DOHH2 (cell line): ENCODE measurements around the gene ELOB.

Experiments
- H3F3A ChIP-seq: fragments of 200-600 bp; sonication (generic), shearing (Covaris generic); 2 replicates; pipeline ENCODE4 v1.6.0; 2016; ENCODE audit warnings: antibody characterized with exemption, mild to moderate bottlenecking; ENCODE audit not compliant: control insufficient read depth, insufficient read depth
- H3K27ac ChIP-seq: fragments of 200-600 bp; sonication (generic); 2 replicates; pipeline ENCODE4 v1.5.1; 2014; ENCODE audit warnings: low read depth, mild to moderate bottlenecking, low read length, moderate library complexity
- H3K27me3 ChIP-seq: fragments of 200-600 bp; sonication (generic); 2 replicates; pipeline ENCODE4 v1.6.1; 2014; ENCODE audit warnings: mild to moderate bottlenecking, low read length, mixed read lengths; ENCODE audit not compliant: control insufficient read depth
- H3K36me3 ChIP-seq: fragments of 200-600 bp; sonication (generic); 2 replicates; pipeline ENCODE4 v1.6.1; 2014; ENCODE audit warnings: mild to moderate bottlenecking, low read length, moderate library complexity, mixed read lengths; ENCODE audit not compliant: control insufficient read depth
- H3K4me1 ChIP-seq: fragments of 200-600 bp; sonication (generic); 2 replicates; pipeline ENCODE4 v1.6.1; 2014; ENCODE audit warnings: mild to moderate bottlenecking, low read length, mixed read lengths; ENCODE audit not compliant: control insufficient read depth
- H3K4me2 ChIP-seq: fragments of 200-600 bp; sonication (generic); 2 replicates; pipeline ENCODE4 v1.6.0; 2014; ENCODE audit warnings: mild to moderate bottlenecking, low read length, moderate library complexity
- H3K4me3 ChIP-seq: fragments of 200-600 bp; sonication (generic); 2 replicates; pipeline ENCODE4 v1.5.1; 2014; ENCODE audit warnings: mild to moderate bottlenecking, low read length, mixed read lengths
- H3K79me2 ChIP-seq: fragments of 200-600 bp; sonication (generic); 2 replicates; pipeline ENCODE4 v1.6.1; 2014; ENCODE audit warnings: mild to moderate bottlenecking, low read length, mixed read lengths; ENCODE audit not compliant: control insufficient read depth
- H3K9me2 ChIP-seq: fragments of 200-600 bp; sonication (generic); replicated peaks from 2 replicates; pipeline ENCODE4 v1.6.1; 2014; ENCODE audit warnings: mild to moderate bottlenecking, low read length, mixed read lengths; ENCODE audit not compliant: control insufficient read depth
- H3K9me3 ChIP-seq: fragments of 200-600 bp; sonication (generic); 2 replicates; pipeline ENCODE4 v1.6.1; 2014; ENCODE audit warnings: antibody characterized with exemption, low read length, mixed read lengths; ENCODE audit not compliant: control insufficient read depth, insufficient read depth
- H4K20me1 ChIP-seq: fragments of 200-600 bp; sonication (generic); 2 replicates; pipeline ENCODE4 v1.6.0; 2014; ENCODE audit warnings: low read depth, mild to moderate bottlenecking, antibody characterized with exemption, low read length, moderate library complexity; ENCODE audit not compliant: control insufficient read depth, insufficient read depth
- CTCF ChIP-seq: fragments of 200-600 bp; sonication (generic); IDR thresholded peaks from one replicate; pipeline ENCODE4 v1.5.1; 2014; ENCODE audit warnings: antibody characterized with exemption, mild to moderate bottlenecking, low read depth, low read length; ENCODE audit not compliant: poor library complexity, severe bottlenecking
- EZH2phosphoT487 ChIP-seq: fragments of 200-600 bp; sonication (generic); IDR thresholded peaks from 2 replicates; pipeline ENCODE4 v1.6.1; 2017; ENCODE audit warnings: borderline replicate concordance, mild to moderate bottlenecking, antibody characterized with exemption, low read length, moderate library complexity, mixed read lengths

Gene ELOB

GRCh38 chr16:2783581-2784357 lies 6.7 kb upstream of the ELOB start:
- no peak overlapping the region for H3K4me3 ChIP-seq
- peaks cover 4% of the 10 kb centered on the region for H3K36me3 ChIP-seq
- H3F3A ChIP-seq = peaks cover 4% of the 10 kb centered on the region; the same call in 1 of the 2 replicates
- H3K27me3 ChIP-seq = peaks cover 21% of the 10 kb centered on the region
- no peaks in the 10 kb centered on the region for H3K9me2 ChIP-seq
- no peak overlapping the region for H3K4me2 ChIP-seq
- TF ChIP-seq EZH2phosphoT487 (no peak), CTCF (no peak)
- H3K4me1 ChIP-seq = peaks cover 10% of the 10 kb centered on the region
- H4K20me1 ChIP-seq = no peaks in the 10 kb centered on the region
- H3K27ac ChIP-seq = no peak overlapping the region
- peaks cover 6% of the 10 kb centered on the region for H3K79me2 ChIP-seq
- H3K9me3 ChIP-seq = no peaks in the 10 kb centered on the region

GRCh38 chr16:2782583-2783351 lies 5.7 kb upstream of the ELOB start:
- Histone ChIP-seq H3K27ac (no peak overlapping the region), H4K20me1 (no peaks in the 10 kb centered on the region), H3K4me1 (peaks cover 18% of the 10 kb centered on the region), H3K9me2 (no peaks in the 10 kb centered on the region), H3F3A (peaks cover 4% of the 10 kb centered on the region; the same call in 1 of the 2 replicates), H3K36me3 (peaks cover 14% of the 10 kb centered on the region), H3K79me2 (peaks cover 16% of the 10 kb centered on the region), H3K27me3 (peaks cover 19% of the 10 kb centered on the region), H3K4me2 (no peak overlapping the region), H3K4me3 (no peak overlapping the region), H3K9me3 (no peaks in the 10 kb centered on the region)
- TF ChIP-seq EZH2phosphoT487 (no peak), CTCF (no peak)

GRCh38 chr16:2779978-2780898 lies 3.2 kb upstream of the ELOB start:
- TF ChIP-seq EZH2phosphoT487 (no peak), CTCF (no peak)
- Histone ChIP-seq H3K27me3 (peaks cover 5% of the 10 kb centered on the region; the same call in 1 of the 2 replicates), H3K36me3 (peaks cover 28% of the 10 kb centered on the region), H4K20me1 (no peaks in the 10 kb centered on the region), H3K4me3 (no peak overlapping the region), H3K4me2 (no peak overlapping the region), H3F3A (peaks cover 4% of the 10 kb centered on the region; the same call in 1 of the 2 replicates), H3K27ac (no peak overlapping the region), H3K9me3 (no peaks in the 10 kb centered on the region), H3K79me2 (peaks cover 39% of the 10 kb centered on the region), H3K9me2 (no peaks in the 10 kb centered on the region), H3K4me1 (peaks cover 25% of the 10 kb centered on the region)
